ENCODE measurements around the gene SLC6A19. TPM values are rescaled to one million over a fixed set of nuclear protein-coding genes. Genes with fewer than 3 reads are reported as not detected.

The SLC6A19 gene
- total and polyA plus RNA-seq, 2 of the 13 experiments (the other 11 are each of a cell fraction or from before 2014, with no cell fraction given) = 0.02 TPM; not detected in 1

DNA sequence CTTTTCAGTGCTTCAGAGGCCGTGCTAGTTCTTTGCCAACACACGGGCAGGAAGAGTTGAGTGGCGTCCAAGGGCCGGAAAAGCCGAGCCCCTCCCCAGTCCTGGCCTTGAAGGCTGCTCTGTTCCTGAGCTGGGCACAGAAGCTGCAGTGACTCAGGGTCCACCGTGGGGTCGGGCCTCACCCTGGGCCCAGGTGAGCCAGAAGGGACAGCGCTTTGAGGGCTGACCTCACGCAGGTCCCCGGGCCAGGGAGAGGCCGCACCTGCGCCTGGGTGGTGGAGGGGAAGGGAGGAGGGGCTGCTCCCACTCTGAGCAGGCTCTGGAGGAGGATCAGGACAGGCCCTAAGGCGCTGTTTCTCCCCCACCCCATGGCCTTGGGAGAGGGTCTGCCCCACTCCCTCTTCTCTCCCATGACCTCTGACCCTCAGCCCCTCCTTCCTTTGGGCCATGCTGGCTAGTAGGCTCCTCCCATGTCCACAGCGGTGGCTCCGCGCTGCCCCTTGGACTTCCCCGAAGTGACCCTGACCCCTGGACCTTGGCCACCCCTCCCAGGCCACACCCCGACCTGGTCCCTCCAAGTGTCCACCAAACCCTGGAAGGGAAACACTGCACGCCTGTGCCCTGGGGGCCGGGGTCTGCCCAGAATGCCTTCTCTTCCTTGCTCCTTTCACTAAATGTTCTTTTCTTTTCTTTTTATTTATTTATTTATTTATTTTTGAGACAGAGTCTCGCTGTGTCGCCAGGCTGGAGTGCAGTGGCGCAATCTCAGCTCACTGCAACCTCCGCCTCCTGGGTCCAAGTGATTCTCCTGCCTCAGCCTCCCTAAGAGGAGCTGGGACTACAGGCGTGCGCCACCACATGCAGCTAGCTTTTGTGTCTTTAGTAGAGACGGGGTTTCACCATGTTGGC, 19.7 kb upstream of the SLC6A19 start (continued):
- TF ChIP-seq AHR (CRISPR knock-in tag; IDR thresholded peaks at IDR 0.05) (no peak), EP300 (IDR thresholded peaks at IDR 0.05; ENCODE audit: low read depth in 2 of 2, low read length in 2 of 2) (peak; percentile 11 to 69; a peak in 1 of 4 replicates), EP300 (CRISPR knock-in tag; IDR thresholded peaks at IDR 0.05; ENCODE audit: borderline replicate concordance) (no peak), TAF1 (CRISPR knock-in tag; IDR thresholded peaks at IDR 0.05) (peak; percentile 28; the same call in 1 of the 2 replicates), SMAD1 (CRISPR knock-in tag; IDR thresholded peaks at IDR 0.05; ENCODE audit: borderline replicate concordance, low read depth) (0 out of 2 replicates have a peak, but pooled peaks have one; percentile 18), ZFY (CRISPR knock-in tag; IDR thresholded peaks at IDR 0.05) (peak; percentile 54; the same call in 1 of the 2 replicates), TAF15 (IDR thresholded peaks at IDR 0.05; ENCODE audit: low read depth, low read length, poor library complexity, severe bottlenecking) (peak; percentile 9), MAZ (IDR thresholded peaks at IDR 0.05; ENCODE audit: borderline replicate concordance, low read depth, low read length) (peak; percentile 44; the same call in 1 of the 2 replicates), MAZ (CRISPR knock-in tag; IDR thresholded peaks at IDR 0.05; ENCODE audit: low read depth) (peak; percentile 50; the same call in 1 of the 2 replicates), NR2F6 (IDR thresholded peaks at IDR 0.05) (peak; percentile 98), NR2F6 (CRISPR knock-in tag; IDR thresholded peaks at IDR 0.05) (peak; percentile 97), SIN3A (IDR thresholded peaks at IDR 0.05; ENCODE audit: borderline replicate concordance, low read depth, low read length) (no peak), ZNF333 (CRISPR knock-in tag; IDR thresholded peaks at IDR 0.05; ENCODE audit: borderline replicate concordance) (no peak), HMG20A (CRISPR knock-in tag; IDR thresholded peaks at IDR 0.05; ENCODE audit: borderline replicate concordance) (no peak), SALL2 (CRISPR knock-in tag; IDR thresholded peaks at IDR 0.05) (peak; percentile 58; the same call in 1 of the 2 replicates), SRSF9 (IDR thresholded peaks at IDR 0.05; ENCODE audit: borderline replicate concordance, insufficient read depth, low read depth, low read length, poor library complexity, severe bottlenecking) (no peak)
- TF ChIP-seq, protein P1, sequence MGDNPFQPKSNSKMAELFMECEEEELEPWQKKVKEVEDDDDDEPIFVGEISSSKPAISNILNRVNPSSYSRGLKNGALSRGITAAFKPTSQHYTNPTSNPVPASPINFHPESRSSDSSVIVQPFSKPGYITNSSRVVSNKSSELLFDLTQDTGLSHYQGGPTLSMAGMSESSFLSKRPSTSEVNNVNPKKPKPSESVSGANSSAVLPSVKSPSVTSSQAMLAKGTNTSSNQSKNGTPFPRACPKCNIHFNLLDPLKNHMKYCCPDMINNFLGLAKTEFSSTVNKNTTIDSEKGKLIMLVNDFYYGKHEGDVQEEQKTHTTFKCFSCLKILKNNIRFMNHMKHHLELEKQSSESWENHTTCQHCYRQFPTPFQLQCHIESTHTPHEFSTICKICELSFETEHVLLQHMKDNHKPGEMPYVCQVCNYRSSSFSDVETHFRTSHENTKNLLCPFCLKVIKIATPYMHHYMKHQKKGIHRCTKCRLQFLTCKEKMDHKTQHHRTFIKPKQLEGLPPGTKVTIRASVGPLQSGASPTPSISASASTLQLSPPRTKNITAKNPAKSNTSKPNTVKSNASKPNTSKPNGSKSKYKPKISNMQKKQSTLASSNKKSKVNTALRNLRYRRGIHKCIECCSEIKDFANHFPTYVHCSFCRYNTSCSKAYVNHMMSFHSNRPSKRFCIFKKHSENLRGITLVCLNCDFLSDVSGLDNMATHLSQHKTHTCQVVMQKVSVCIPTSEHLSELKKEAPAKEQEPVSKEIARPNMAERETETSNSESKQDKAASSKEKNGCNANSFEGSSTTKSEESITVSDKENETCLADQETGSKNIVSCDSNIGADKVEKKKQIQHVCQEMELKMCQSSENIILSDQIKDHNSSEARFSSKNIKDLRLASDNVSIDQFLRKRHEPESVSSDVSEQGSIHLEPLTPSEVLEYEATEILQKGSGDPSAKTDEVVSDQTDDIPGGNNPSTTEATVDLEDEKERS (CRISPR knock-in tag; IDR thresholded peaks at IDR 0.05) = 0 out of 2 replicates have a peak, but pooled peaks have one; percentile 36
- TF ChIP-seq, protein P2, sequence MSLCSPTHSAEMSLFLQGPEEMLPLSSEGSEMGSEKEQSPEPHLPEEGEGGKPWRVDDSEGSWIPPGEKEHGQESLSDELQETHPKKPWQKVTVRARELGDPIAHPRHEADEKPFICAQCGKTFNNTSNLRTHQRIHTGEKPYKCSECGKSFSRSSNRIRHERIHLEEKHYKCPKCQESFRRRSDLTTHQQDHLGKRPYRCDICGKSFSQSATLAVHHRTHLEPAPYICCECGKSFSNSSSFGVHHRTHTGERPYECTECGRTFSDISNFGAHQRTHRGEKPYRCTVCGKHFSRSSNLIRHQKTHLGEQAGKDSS (CRISPR knock-in tag; IDR thresholded peaks at IDR 0.05; ENCODE audit: borderline replicate concordance, low read depth) = peak; percentile 70; the same call in 1 of the 2 replicates
- TF ChIP-seq, protein P3, sequence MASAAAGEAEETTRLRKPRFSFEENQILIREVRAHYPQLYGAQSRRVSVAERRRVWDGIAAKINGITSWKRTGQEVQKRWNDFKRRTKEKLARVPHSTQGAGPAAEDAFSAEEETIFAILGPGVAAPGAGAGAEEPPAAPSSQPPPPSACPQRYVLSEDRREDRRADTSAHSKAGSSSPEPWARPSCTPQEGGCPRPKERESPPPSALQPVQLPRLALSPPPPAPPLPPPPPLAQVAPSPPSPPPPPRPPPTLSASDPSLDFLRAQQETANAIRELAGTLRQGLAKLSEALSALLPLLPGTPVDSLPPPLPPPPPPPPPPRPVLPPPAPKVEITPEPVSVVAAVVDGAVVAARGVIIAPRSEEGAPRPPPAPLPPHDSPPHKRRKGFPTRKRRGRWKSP (CRISPR knock-in tag; IDR thresholded peaks at IDR 0.05) = 0 out of 2 replicates have a peak, but pooled peaks have one; percentile 34
- TF ChIP-seq, protein P4, sequence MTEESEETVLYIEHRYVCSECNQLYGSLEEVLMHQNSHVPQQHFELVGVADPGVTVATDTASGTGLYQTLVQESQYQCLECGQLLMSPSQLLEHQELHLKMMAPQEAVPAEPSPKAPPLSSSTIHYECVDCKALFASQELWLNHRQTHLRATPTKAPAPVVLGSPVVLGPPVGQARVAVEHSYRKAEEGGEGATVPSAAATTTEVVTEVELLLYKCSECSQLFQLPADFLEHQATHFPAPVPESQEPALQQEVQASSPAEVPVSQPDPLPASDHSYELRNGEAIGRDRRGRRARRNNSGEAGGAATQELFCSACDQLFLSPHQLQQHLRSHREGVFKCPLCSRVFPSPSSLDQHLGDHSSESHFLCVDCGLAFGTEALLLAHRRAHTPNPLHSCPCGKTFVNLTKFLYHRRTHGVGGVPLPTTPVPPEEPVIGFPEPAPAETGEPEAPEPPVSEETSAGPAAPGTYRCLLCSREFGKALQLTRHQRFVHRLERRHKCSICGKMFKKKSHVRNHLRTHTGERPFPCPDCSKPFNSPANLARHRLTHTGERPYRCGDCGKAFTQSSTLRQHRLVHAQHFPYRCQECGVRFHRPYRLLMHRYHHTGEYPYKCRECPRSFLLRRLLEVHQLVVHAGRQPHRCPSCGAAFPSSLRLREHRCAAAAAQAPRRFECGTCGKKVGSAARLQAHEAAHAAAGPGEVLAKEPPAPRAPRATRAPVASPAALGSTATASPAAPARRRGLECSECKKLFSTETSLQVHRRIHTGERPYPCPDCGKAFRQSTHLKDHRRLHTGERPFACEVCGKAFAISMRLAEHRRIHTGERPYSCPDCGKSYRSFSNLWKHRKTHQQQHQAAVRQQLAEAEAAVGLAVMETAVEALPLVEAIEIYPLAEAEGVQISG (CRISPR knock-in tag; IDR thresholded peaks at IDR 0.05) = peak; percentile 58

Data from HepG2 (cell line).